IMR-90 (cell line): ENCODE measurements around the gene POLR3A. TPM values are rescaled to one million over a fixed set of nuclear protein-coding genes. Genes with fewer than 3 reads are reported as not detected.

ENCODE experiments used
- ATAC-seq: fragments of 200-7000 bp; cut with Tn5 transposase; 2 replicates; pipeline ENCODE4 v1.9.1; 2020; ENCODE audit warnings: low read depth, mild to moderate bottlenecking, moderate library complexity
- BruUV-seq: library from RNA; stranded (reverse); fragments of 400-500 nt; replicated peaks from 2 replicates; lab custom pipeline; 2021; lab: Mats Ljungman, UMichigan
- CTCF ChIA-PET: fragments of 300-600 bp; formaldehyde crosslinking; extraction: SDS; loops from one replicate; lab custom pipeline; 2021; ENCODE audit warnings: antibody characterized with exemption; lab: Yijun Ruan, JAX
- POLR2A ChIA-PET: fragments of 300-600 bp; sonication (Branson Sonifier 250); formaldehyde crosslinking; loops from one replicate; lab custom pipeline; 2022; ENCODE audit warnings: antibody characterized with exemption; ENCODE audit not compliant: unreplicated experiment; lab: Charles Lee
- DNase-seq: peaks from one replicate; pipeline ENCODE4 v3.0.0; 2013
- H2AFZ ChIP-seq: replicated peaks from 2 replicates; pipeline ENCODE3; 2013; ENCODE audit warnings: low read length, mild to moderate bottlenecking; ENCODE audit not compliant: poor library complexity
- H2AK5ac ChIP-seq: 2 replicates; pipeline ENCODE4 v1.6.1; 2013; ENCODE audit warnings: low read depth, low read length, inconsistent platforms
- H2AK9ac ChIP-seq: replicated peaks from 2 replicates; pipeline ENCODE3; 2013; ENCODE audit warnings: mild to moderate bottlenecking, low read depth, low read length, moderate library complexity; ENCODE audit not compliant: poor library complexity
- H2BK120ac ChIP-seq: 2 replicates; pipeline ENCODE4 v1.6.1; 2013; ENCODE audit warnings: low read depth, low read length, inconsistent platforms
- H2BK15ac ChIP-seq: 3 replicates; pipeline ENCODE4 v1.6.1; 2013; ENCODE audit warnings: low read depth, low read length, inconsistent platforms
- H2BK20ac ChIP-seq: 2 replicates; pipeline ENCODE4 v1.6.1; 2013; ENCODE audit warnings: low read depth, mild to moderate bottlenecking, inconsistent platforms, low read length, moderate library complexity
- H2BK5ac ChIP-seq: 2 replicates; pipeline ENCODE4 v1.6.1; 2013; ENCODE audit warnings: mild to moderate bottlenecking, low read depth, low read length, inconsistent platforms; ENCODE audit not compliant: poor library complexity, severe bottlenecking
- H3K14ac ChIP-seq: replicated peaks from 2 replicates; pipeline ENCODE4 v1.6.1; 2013; ENCODE audit warnings: low read depth, low read length, inconsistent platforms
- H3K18ac ChIP-seq: 2 replicates; pipeline ENCODE4 v1.6.1; 2013; ENCODE audit warnings: low read depth, low read length, control low read depth
- H3K23ac ChIP-seq: 2 replicates; pipeline ENCODE4 v1.6.1; 2013; ENCODE audit warnings: low read depth, low read length, inconsistent platforms
- H3K27ac ChIP-seq: 2 replicates; pipeline ENCODE4 v1.5.1; 2013; ENCODE audit warnings: mild to moderate bottlenecking, control low read depth, low read length; ENCODE audit not compliant: insufficient read depth
- H3K27me3 ChIP-seq: 2 replicates; pipeline ENCODE4 v1.6.1; 2013; ENCODE audit warnings: low read length; ENCODE audit not compliant: control insufficient read depth, insufficient read depth
- H3K36me3 ChIP-seq: 2 replicates; pipeline ENCODE4 v1.6.1; 2013; ENCODE audit warnings: low read length, mixed read lengths; ENCODE audit not compliant: control insufficient read depth, insufficient read depth
- H3K4ac ChIP-seq: 2 replicates; pipeline ENCODE4 v1.6.1; 2013; ENCODE audit warnings: low read depth, low read length, inconsistent platforms
- H3K4me1 ChIP-seq: 2 replicates; pipeline ENCODE4 v1.6.1; 2013; ENCODE audit warnings: low read length, mixed read lengths; ENCODE audit not compliant: control insufficient read depth, insufficient read depth
- H3K4me2 ChIP-seq: 2 replicates; pipeline ENCODE4 v1.6.1; 2013; ENCODE audit warnings: low read depth, mild to moderate bottlenecking, control low read depth, low read length, moderate library complexity
- H3K4me3 ChIP-seq: 2 replicates; pipeline ENCODE4 v1.5.1; 2013; ENCODE audit warnings: low read depth, mild to moderate bottlenecking, control low read depth, low read length, moderate library complexity; ENCODE audit not compliant: insufficient read depth
- H3K56ac ChIP-seq: 2 replicates; pipeline ENCODE4 v1.6.1; 2013; ENCODE audit warnings: low read length, inconsistent platforms; ENCODE audit not compliant: insufficient read depth; ENCODE audit errors: extremely low read depth
- H3K79me1 ChIP-seq, 2 experiments: 2 replicates each; pipeline ENCODE4 v1.6.1; 2013; ENCODE audit warnings: low read length in 2 of 2, inconsistent platforms in 1 of 2, low read depth in 1 of 2
- H3K9ac ChIP-seq: 2 replicates; pipeline ENCODE4 v1.6.1; 2013; ENCODE audit warnings: low read depth, low read length, control low read depth
- H3K9me1 ChIP-seq: 2 replicates; pipeline ENCODE4 v1.6.1; 2013; ENCODE audit warnings: low read length, inconsistent platforms; ENCODE audit not compliant: insufficient read depth
- H3K9me3 ChIP-seq: 2 replicates; pipeline ENCODE4 v1.6.1; 2013; ENCODE audit warnings: low read length; ENCODE audit not compliant: control insufficient read depth, insufficient read depth
- H4K20me1 ChIP-seq: 2 replicates; pipeline ENCODE4 v1.6.1; 2013; ENCODE audit warnings: low read length, inconsistent platforms; ENCODE audit not compliant: insufficient read depth
- H4K5ac ChIP-seq: 2 replicates; pipeline ENCODE4 v1.6.1; 2013; ENCODE audit warnings: mild to moderate bottlenecking, low read depth, low read length, control low read depth
- H4K8ac ChIP-seq, 2 experiments: 2 replicates each; pipeline ENCODE4 v1.6.1; 2013; ENCODE audit warnings: low read depth in 2 of 2, low read length in 2 of 2, control low read depth in 1 of 2, inconsistent platforms in 1 of 2
- H4K91ac ChIP-seq: 2 replicates; pipeline ENCODE4 v1.6.1; 2013; ENCODE audit warnings: low read depth, low read length, inconsistent platforms; ENCODE audit not compliant: insufficient read depth
- BHLHE40 ChIP-seq: fragments of 150-350 bp; IDR thresholded peaks from 2 replicates; pipeline ENCODE4 v1.6.1; 2016; ENCODE audit warnings: mild to moderate bottlenecking, low read depth, low read length
- CEBPB ChIP-seq: IDR thresholded peaks from 2 replicates; pipeline ENCODE4 v1.6.1; 2012; ENCODE audit warnings: low read depth, low read length, improper control_type of control experiment
- CHD1 ChIP-seq: IDR thresholded peaks from 2 replicates; pipeline ENCODE4 v1.6.1; 2012; ENCODE audit warnings: low read depth, low read length, improper control_type of control experiment
- CTCF ChIP-seq: conservative IDR thresholded peaks from 2 replicates; pipeline ENCODE4 v1.5.1; 2012; ENCODE audit warnings: mild to moderate bottlenecking, low read depth, low read length, improper control_type of control experiment
- FOS ChIP-seq: fragments of 150-350 bp; IDR thresholded peaks from 2 replicates; pipeline ENCODE4 v1.6.1; 2016; ENCODE audit warnings: low read depth, low read length
- MAFK ChIP-seq: IDR thresholded peaks from 2 replicates; pipeline ENCODE4 v1.6.1; 2012; ENCODE audit warnings: low read depth, low read length, improper control_type of control experiment
- MAZ ChIP-seq: IDR thresholded peaks from 2 replicates; pipeline ENCODE4 v1.6.1; 2012; ENCODE audit warnings: low read depth, mild to moderate bottlenecking, low read length, improper control_type of control experiment, moderate library complexity, borderline replicate concordance
- MXI1 ChIP-seq: IDR thresholded peaks from 2 replicates; pipeline ENCODE4 v1.6.1; 2012; ENCODE audit warnings: low read depth, mild to moderate bottlenecking, low read length, moderate library complexity, borderline replicate concordance
- NFE2L2 ChIP-seq: fragments of 150-350 bp; IDR thresholded peaks from 2 replicates; pipeline ENCODE4 v1.6.1; 2016; ENCODE audit warnings: low read depth, mild to moderate bottlenecking, low read length
- RAD21 ChIP-seq: IDR thresholded peaks from 2 replicates; pipeline ENCODE4 v1.6.1; 2012; ENCODE audit warnings: low read length, improper control_type of control experiment
- RCOR1 ChIP-seq: IDR thresholded peaks from 2 replicates; pipeline ENCODE4 v1.6.1; 2012; ENCODE audit warnings: mild to moderate bottlenecking, low read length, improper control_type of control experiment; ENCODE audit not compliant: insufficient replicate concordance
- RFX5 ChIP-seq: IDR thresholded peaks from 2 replicates; pipeline ENCODE4 v1.8.0; 2012; ENCODE audit warnings: low read depth, mild to moderate bottlenecking, low read length, moderate library complexity
- USF2 ChIP-seq: fragments of 150-350 bp; IDR thresholded peaks from 2 replicates; pipeline ENCODE4 v1.6.1; 2017; ENCODE audit warnings: mild to moderate bottlenecking, antibody characterized with exemption, low read length, low read depth
- WGBS, 2 experiments: methylation state at CpG; one replicate each; pipeline versions ENCODE4 v1.1.5 to v1.1.7; 2013; ENCODE audit warnings: missing lambda C conversion rate in 2 of 2; ENCODE audit not compliant: insufficient read length in 1 of 2; ENCODE audit errors: extremely low coverage in 2 of 2; 5-methylcytosine and 5-hydroxymethylcytosine counted together
- dilution Hi-C: fragments of 300-500 bp; cut with HindIII; formaldehyde crosslinking; loops from one replicate; pipeline ENCODE4 v1.14.3; 2018; ENCODE audit warnings: low sequenced_read_pairs; ENCODE audit not compliant: unreplicated experiment
- in situ Hi-C: fragments of 300-500 bp; cut with MboI; formaldehyde crosslinking; loops from 3 replicates; pipeline ENCODE4 v1.14.3; 2019; ENCODE audit warnings: low sequenced_read_pairs, inconsistent platforms, mixed read lengths
- intact Hi-C: fragments of 100-400 bp; cut with micrococcal nuclease; formaldehyde crosslinking; loops from 2 replicates; pipeline ENCODE4 v1.10.0; 2022
- polyA plus RNA-seq, 3 experiments: library from polyadenylated mRNA; depleted of rRNA; stranded (reverse); fragments of >200 nt; gene quantifications; 2 replicates each; pipeline ENCODE4 v1.2.3, GENCODE V29; 2012; ENCODE audit warnings: low replicate concordance in 1 of 3
- total RNA-seq: library from RNA; depleted of rRNA; stranded (reverse); fragments of >200 nt; gene quantifications from 2 replicates; pipeline ENCODE4 v1.2.3, GENCODE V29; 2012

The POLR3A gene
- total and polyA plus RNA-seq, 2 of the 4 experiments (the other 2 are of a cell fraction) = 11.9 to 24.4 TPM

GRCh38 chr10:78033637-78034470, 4.5 kb upstream of the POLR3A start, which contains the start of gene RPS24:
TSS of gene RPS24 (plus strand) at chr10:78033863. CDS start at chr10:78033902, 39 bp downstream.
- no TSS peak for BruUV-seq
- H3K27me3 ChIP-seq = no peaks in the 10 kb centered on the region
- H3K79me1 ChIP-seq = peaks cover 20 to 50% of the 10 kb centered on the region in 2 experiments
- peak within 1 kb of the TSS; percentile 96 for H2AK5ac ChIP-seq
- H3K4me2 ChIP-seq = peak within 1 kb of the TSS; percentile 92
- 0% methylated on average over 24 of the region's 55 CpGs; no CpG with 5 or more reads in 1 of the 2 experiments for WGBS, 2 experiments
- peak within 1 kb of the TSS; percentile 86 for H3K14ac ChIP-seq
- H3K9me3 ChIP-seq = no peaks in the 10 kb centered on the region
- H2BK20ac ChIP-seq = no peak within 1 kb of the TSS
- H4K91ac ChIP-seq = peak within 1 kb of the TSS; percentile 75
- ChIA-PET CTCF (interaction anchor here (0.6 to 1.0 kb wide), 2 partner anchors 9 to 77 kb away, joined by 4 to 5 read pairs; no protein-coding TSS in a partner anchor), POLR2A (interaction anchor here (0.6 kb wide), 1 partner anchor 159 kb away, joined by 4 read pairs; no protein-coding TSS in a partner anchor)
- H3K4me1 ChIP-seq = peaks cover 2% of the 10 kb centered on the region; the same call in 1 of the 2 replicates
- H2BK5ac ChIP-seq = peak within 1 kb of the TSS; percentile 90
- H2BK15ac ChIP-seq = no peak within 1 kb of the TSS
- H2AFZ ChIP-seq = peak within 1 kb of the TSS; percentile 90
- peak within 1 kb of the TSS; percentile 93 for H2AK9ac ChIP-seq
- peak within 1 kb of the TSS; percentile 75 for H3K56ac ChIP-seq
- H3K23ac ChIP-seq = peak within 1 kb of the TSS; percentile 51
- peak within 1 kb of the TSS; percentile 70 to 88 for H4K8ac ChIP-seq
- H3K9me1 ChIP-seq = peaks cover 11% of the 10 kb centered on the region
- peak within 1 kb of the TSS; percentile 82 for H3K4ac ChIP-seq
- peak within 1 kb of the TSS; percentile 64; the same call in 1 of the 2 replicates for H3K18ac ChIP-seq
- H2BK120ac ChIP-seq = no peak within 1 kb of the TSS
- ATAC-seq = peak; percentile 95
- peak; percentile 98 for DNase-seq
- in situ Hi-C loops (no loop called here), intact Hi-C loops (no loop called here), dilution Hi-C loops (no loop called here)
- peak within 1 kb of the TSS; percentile 69 for H3K4me3 ChIP-seq
- H3K9ac ChIP-seq = peak within 1 kb of the TSS; percentile 92
- peak within 1 kb of the TSS; percentile 88 for H3K27ac ChIP-seq
- peaks cover 32% of the 10 kb centered on the region for H3K36me3 ChIP-seq
- peak within 1 kb of the TSS; percentile 56 for H4K5ac ChIP-seq
- H4K20me1 ChIP-seq = peaks cover 44% of the 10 kb centered on the region
- TF ChIP-seq MXI1 (peak; percentile 75), CTCF (no peak), NFE2L2 (no peak), MAZ (peak; percentile 69; the same call in 1 of the 2 replicates), FOS (no peak), BHLHE40 (no peak), CHD1 (peak; percentile 88; the same call in 1 of the 2 replicates), MAFK (no peak), CEBPB (peak; percentile 91), RFX5 (no peak), RCOR1 (no peak), RAD21 (no peak), USF2 (peak; percentile 40; the same call in 1 of the 2 replicates)
